ENCODE measurements around the gene NYAP1. TPM values are rescaled to one million over a fixed set of nuclear protein-coding genes. Genes with fewer than 3 reads are reported as not detected.
"Not testable (repeated sequence)": the region's sequence is repeated elsewhere in the genome, so short reads cannot be mapped to it uniquely, and the experiment has no call there.

Gene NYAP1
- total RNA-seq, 4 donors from 2014 or later = 8.8 to 21.3 (median 11.4) TPM

GRCh38 chr7:100539436-100540006 lies 55.8 kb downstream of the NYAP1 start:
- Histone ChIP-seq H3K4me1 (peaks cover 0 to 59% (median 27%) of the 10 kb centered on the region in 4 donors), H3K27ac (peak overlapping the region; percentile 53 to 91 (median 84)), H3K4me3 (peak overlapping the region; percentile 67 to 94 (median 84)), H3K27me3 (no peaks in the 10 kb centered on the region), H3K9me3 (no peaks in the 10 kb centered on the region), H3K36me3 (no peaks in the 10 kb centered on the region)
- TF ChIP-seq, protein P1, sequence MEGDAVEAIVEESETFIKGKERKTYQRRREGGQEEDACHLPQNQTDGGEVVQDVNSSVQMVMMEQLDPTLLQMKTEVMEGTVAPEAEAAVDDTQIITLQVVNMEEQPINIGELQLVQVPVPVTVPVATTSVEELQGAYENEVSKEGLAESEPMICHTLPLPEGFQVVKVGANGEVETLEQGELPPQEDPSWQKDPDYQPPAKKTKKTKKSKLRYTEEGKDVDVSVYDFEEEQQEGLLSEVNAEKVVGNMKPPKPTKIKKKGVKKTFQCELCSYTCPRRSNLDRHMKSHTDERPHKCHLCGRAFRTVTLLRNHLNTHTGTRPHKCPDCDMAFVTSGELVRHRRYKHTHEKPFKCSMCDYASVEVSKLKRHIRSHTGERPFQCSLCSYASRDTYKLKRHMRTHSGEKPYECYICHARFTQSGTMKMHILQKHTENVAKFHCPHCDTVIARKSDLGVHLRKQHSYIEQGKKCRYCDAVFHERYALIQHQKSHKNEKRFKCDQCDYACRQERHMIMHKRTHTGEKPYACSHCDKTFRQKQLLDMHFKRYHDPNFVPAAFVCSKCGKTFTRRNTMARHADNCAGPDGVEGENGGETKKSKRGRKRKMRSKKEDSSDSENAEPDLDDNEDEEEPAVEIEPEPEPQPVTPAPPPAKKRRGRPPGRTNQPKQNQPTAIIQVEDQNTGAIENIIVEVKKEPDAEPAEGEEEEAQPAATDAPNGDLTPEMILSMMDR (IDR thresholded peaks at IDR 0.05) = no peak
- WGBS, 2 donors = 1 to 2% methylated on average over 43 to 44 of the region's 44 CpGs
- DNase-seq (ENCODE audit: low spot score in 2 of 2) = no peak

- Histone ChIP-seq H3K4me3 (peak overlapping the region; percentile 67 to 94 (median 84)), H3K27ac (peak overlapping the region in 2 of 4 donors; percentile 89 to 91), H3K4me1 (peaks cover 0 to 66% (median 34%) of the 10 kb centered on the region in 4 donors), H3K9me3 (no peaks in the 10 kb centered on the region), H3K27me3 (no peaks in the 10 kb centered on the region), H3K36me3 (no peaks in the 10 kb centered on the region)
- 47 to 52% methylated on average over 6 of the region's 6 CpGs for WGBS, 2 donors
- TF ChIP-seq EP300 (IDR thresholded peaks at IDR 0.05) (no peak), POLR2A (IDR thresholded peaks at IDR 0.05) (no peak)
- TF ChIP-seq, protein P1 (IDR thresholded peaks at IDR 0.05) = no peak
- no peak for DNase-seq (ENCODE audit: low spot score in 2 of 2)
These were observed 56.5 kb downstream of the NYAP1 start for GRCh38 chr7:100540073-100540723.

DNA sequence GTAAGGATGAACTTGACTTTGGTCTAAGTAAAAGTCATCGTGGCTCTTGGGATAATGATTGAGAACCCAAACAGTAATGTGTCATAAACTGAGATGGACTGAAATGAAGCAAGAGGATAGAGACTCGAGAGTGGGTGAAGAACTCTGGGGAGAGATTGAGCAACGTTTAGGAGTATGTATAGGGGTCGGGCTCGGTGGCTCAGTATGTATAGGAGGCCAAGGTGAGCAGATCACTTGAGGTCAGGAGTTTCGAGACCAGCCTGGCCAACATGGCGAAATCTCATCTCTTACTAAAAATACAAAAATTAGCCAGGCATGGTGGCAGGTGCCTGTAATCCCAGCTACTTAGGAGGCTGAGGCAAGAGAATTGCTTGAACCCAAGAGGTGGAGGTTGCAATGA lies 57.6 kb downstream of the NYAP1 start:
- not testable (repeated sequence) for H3K27me3 ChIP-seq; DNase-seq (ENCODE audit: low spot score in 2 of 2); H3K4me3 ChIP-seq; H3K36me3 ChIP-seq; H3K9me3 ChIP-seq
- H3K27ac ChIP-seq = peak overlapping the region in 2 of 4 donors; percentile 15 to 34
- WGBS, 2 donors = 81 to 84% methylated on average over 7 of the region's 7 CpGs
- peaks cover 0 to 77% (median 45%) of the 10 kb centered on the region in 4 donors for H3K4me1 ChIP-seq

- TF ChIP-seq EP300 (IDR thresholded peaks at IDR 0.05) = no peak
- Histone ChIP-seq H3K36me3 (no peaks in the 10 kb centered on the region), H3K4me3 (no peak overlapping the region), H3K27ac (peak overlapping the region; percentile 14 to 92 (median 82)), H3K27me3 (no peaks in the 10 kb centered on the region), H3K4me1 (peaks cover 4 to 93% (median 62%) of the 10 kb centered on the region in 4 donors), H3K9me3 (no peaks in the 10 kb centered on the region)
- no peak for DNase-seq (ENCODE audit: low spot score in 2 of 2)
- 24 to 50% methylated on average over 1 of the region's 1 CpG for WGBS, 2 donors
These were observed 59.9 kb downstream of the NYAP1 start for GRCh38 chr7:100543586-100543985.

GRCh38 chr7:100544386-100544785 lies 60.7 kb downstream of the NYAP1 start:
- Histone ChIP-seq H3K36me3 (no peaks in the 10 kb centered on the region), H3K27me3 (no peaks in the 10 kb centered on the region), H3K27ac (peak overlapping the region; percentile 72 to 92 (median 82)), H3K9me3 (no peaks in the 10 kb centered on the region), H3K4me3 (no peak overlapping the region), H3K4me1 (peaks cover 4 to 100% (median 69%) of the 10 kb centered on the region in 4 donors)
- no peak for DNase-seq (ENCODE audit: low spot score in 2 of 2)
- TF ChIP-seq, protein P1 (IDR thresholded peaks at IDR 0.05) = no peak
- no peak for TF ChIP-seq POLR2A (IDR thresholded peaks at IDR 0.05)
- no peak for TF ChIP-seq EP300 (IDR thresholded peaks at IDR 0.05)
- WGBS, 2 donors = 40 to 45% methylated on average over 5 of the region's 5 CpGs

Small RNAs within 50 kb of the gene (small RNA-seq; reads per million reads assigned to genes)
- not detected for gene RN7SL416P

Other genes with a start within 250 kb of the NYAP1 start
- not detected for gene SPDYE3, start 176.2 kb upstream of the NYAP1 start, total RNA-seq
- 100 to 1,000 TPM; 107 to 152 (median 132) TPM for gene PILRB, start 125.8 kb upstream of the NYAP1 start, total RNA-seq
- 10 to 100 TPM; 10.9 to 27.3 (median 15.8) TPM for gene PILRA, start 110.4 kb upstream of the NYAP1 start, total RNA-seq
- 1 to 10 TPM; 3.6 to 7.3 (median 4.9) TPM for gene ZCWPW1, start 55.2 kb upstream of the NYAP1 start, total RNA-seq
- gene MEPCE, start 54.1 kb upstream of the NYAP1 start, total RNA-seq = 10 to 100 TPM; 39.5 to 50.2 (median 46.6) TPM
- gene PPP1R35, start 47.4 kb upstream of the NYAP1 start, total RNA-seq = 10 to 100 TPM; 44.3 to 85.8 (median 53.3) TPM
- 1 to 10 TPM in 3 of 4 donors, not detected in 1; 1.5 to 2.1 (median 1.8) TPM for gene SPACDR, start 19.7 kb upstream of the NYAP1 start, total RNA-seq
- gene TSC22D4, start 4.7 kb upstream of the NYAP1 start, total RNA-seq = 100 to 1,000 TPM; 154 to 224 (median 188) TPM
- gene AGFG2, start 55.3 kb downstream of the NYAP1 start, total RNA-seq = 10 to 100 TPM; 17.1 to 54.6 (median 35.0) TPM
- gene SAP25, start 90.0 kb downstream of the NYAP1 start, total RNA-seq = 1 to 10 TPM; 2.4 to 8.4 (median 4.6) TPM
- gene LRCH4, start 102.2 kb downstream of the NYAP1 start, total RNA-seq = 100 to 1,000 TPM; 135 to 174 (median 170) TPM
- 1 to 10 TPM in 1 of 4 donors, under 1 TPM in 2, not detected in 1; 0.30 to 2.2 (median 0.84) TPM for gene FBXO24, start 102.4 kb downstream of the NYAP1 start, total RNA-seq
- gene PCOLCE, start 118.4 kb downstream of the NYAP1 start, total RNA-seq = 100 to 1,000 TPM in 3 of 4 donors, 10 to 100 TPM in 1; 55.9 to 155 (median 125) TPM
- gene MOSPD3, start 128.6 kb downstream of the NYAP1 start, total RNA-seq = 10 to 100 TPM in 3 of 4 donors, 1 to 10 TPM in 1; 9.4 to 31.2 (median 24.3) TPM
- gene TFR2, start 157.6 kb downstream of the NYAP1 start, total RNA-seq = 1 to 10 TPM in 1 of 4 donors, not detected in 3; 2.1 TPM
- gene ACTL6B, start 172.5 kb downstream of the NYAP1 start, total RNA-seq = not detected
- 100 to 1,000 TPM; 185 to 290 (median 248) TPM for gene GNB2, start 189.8 kb downstream of the NYAP1 start, total RNA-seq
- 10 to 100 TPM; 50.9 to 98.1 (median 64.7) TPM for gene GIGYF1, start 210.3 kb downstream of the NYAP1 start, total RNA-seq
- gene POP7, start 222.2 kb downstream of the NYAP1 start, total RNA-seq = 10 to 100 TPM; 23.1 to 50.7 (median 35.6) TPM
- gene EPO, start 236.5 kb downstream of the NYAP1 start, total RNA-seq = under 1 TPM in 2 of 4 donors, not detected in 2; 0.30 to 0.59 TPM
- gene ZAN, start 249.7 kb downstream of the NYAP1 start, total RNA-seq = not detected